Left kidney (tissue), 2 donors: Measurements from ENCODE around the gene ELANE. TPM values are rescaled to one million over a fixed set of nuclear protein-coding genes. Genes with fewer than 3 reads are reported as not detected.
"Not testable (repeated sequence)": the region's sequence is repeated elsewhere in the genome, so short reads cannot be mapped to it uniquely, and the experiment has no call there.

ENCODE experiments used
- DNase-seq: peaks from one replicate; pipeline ENCODE4 v3.0.0-alpha.2; 2013
- polyA plus RNA-seq: library from polyadenylated mRNA; unstranded; fragments of 120-200 nt; gene quantifications from one replicate; pipeline ENCODE4 v1.2.1, GENCODE V29; 2013; ENCODE audit not compliant: insufficient read length

ELANE gene
- polyA plus RNA-seq, 1 donor: 0.20 TPM

GRCh38 chr19:814152-815078 lies 37.7 kb upstream of the ELANE start:
- no peak for DNase-seq

DNA sequence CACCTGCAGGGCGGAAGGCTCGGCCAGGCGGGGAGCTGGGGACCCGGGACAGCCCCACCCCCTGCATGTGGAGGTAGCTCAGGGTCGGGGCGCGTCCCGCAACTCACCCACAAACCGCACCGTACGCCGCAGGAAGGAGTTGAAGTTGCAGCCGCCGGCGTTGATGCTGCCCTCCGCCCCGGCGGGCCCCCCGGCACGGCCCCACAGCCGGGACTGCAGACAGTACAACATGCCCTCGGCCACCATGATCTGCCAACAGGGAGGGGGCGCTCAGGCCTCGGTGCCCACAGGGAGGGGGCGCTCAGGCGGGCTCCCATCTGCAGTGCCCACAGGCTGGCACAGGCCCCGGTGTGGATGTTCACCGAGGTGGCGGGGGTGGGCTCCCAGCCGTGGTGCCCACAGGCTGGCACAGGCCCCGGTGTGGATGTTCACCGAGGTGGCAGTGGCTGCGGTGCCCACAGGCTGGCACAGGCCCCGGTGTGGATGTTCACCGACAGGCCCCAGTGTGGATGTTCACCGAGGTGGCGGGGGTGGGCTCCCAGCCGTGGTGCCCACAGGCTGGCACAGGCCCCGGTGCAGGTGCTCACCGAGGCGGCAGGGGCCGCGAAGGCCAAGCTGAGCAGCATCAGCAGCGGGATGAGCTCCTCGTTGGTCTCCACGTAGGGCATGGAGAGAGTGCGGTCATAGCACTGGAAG lies 36.9 kb upstream of the ELANE start:
- no peak for DNase-seq

- DNase-seq: no peak
These were observed 36.2 kb upstream of the ELANE start for GRCh38 chr19:815775-816499.

DNA sequence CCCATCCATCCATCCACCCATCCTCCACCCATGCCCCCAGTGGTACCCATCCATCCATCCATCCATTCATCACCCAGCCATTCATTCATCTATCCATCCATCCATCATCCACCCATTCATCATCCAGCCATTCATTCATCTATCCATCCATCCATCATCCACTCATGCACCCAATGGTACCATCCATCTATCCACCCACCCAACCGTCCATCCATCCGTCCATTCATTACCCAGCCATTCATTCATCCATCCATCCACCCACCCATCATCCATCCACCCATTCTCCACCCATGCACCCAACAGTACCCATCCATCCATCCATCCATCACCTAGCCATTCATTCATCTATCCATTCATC lies 35.6 kb upstream of the ELANE start:
- DNase-seq: no peak

DNA sequence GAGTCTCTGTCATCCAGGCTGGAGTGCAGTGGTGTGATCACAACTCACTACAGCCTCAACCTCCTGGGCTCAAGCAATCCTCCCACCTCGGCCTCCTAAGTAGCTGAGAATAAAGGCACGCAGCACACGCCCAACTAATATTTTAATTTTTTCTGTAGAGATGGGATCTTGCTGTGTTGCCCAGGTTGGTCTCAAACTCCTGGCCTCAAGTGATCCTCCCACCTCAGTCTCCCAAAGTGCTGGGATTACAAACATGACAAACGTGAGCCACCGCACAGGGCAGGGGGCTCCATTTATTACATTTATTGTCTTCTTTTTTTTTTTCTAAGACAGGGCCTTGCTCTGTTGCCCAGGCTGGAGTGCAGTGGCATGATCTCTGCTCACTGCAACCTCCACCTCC lies 31.9 kb upstream of the ELANE start:
- not testable (repeated sequence) for DNase-seq

- no peak for DNase-seq
These were observed 30.8 kb upstream of the ELANE start for GRCh38 chr19:821231-821824.

DNA sequence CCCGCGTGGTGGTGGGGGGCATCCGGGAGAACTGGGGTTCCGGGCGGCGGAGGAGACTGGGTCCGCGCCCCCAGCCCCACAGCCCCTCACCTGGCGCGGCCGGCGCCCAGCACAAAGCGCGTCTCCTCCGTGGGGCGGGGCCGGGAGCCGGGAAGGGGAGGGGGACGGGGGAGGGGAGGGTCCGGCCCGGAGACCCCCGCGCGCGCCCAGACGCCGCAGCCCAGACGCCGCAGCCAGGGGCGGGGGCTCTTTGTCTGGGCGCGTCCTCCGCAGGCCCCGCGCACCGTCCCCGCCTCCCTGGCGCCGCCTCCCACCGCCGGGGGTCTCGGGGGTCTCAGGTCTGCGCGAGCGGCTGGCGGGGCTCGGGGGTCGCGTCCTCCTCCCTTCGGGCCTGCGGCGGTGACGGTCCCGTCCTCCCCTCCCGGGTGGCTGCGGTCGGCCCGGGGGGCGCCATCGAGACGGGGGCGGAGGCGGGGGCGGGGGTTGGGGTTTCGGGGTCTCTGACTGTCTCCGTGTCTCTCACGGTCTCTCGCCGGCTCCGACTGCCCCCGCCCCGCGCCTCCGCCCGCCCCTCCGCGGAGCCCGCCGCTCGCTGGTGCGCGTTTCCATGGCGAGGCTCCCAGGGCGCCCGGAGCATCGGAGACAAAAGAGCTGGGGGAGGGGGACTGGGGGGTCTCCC lies 30.1 kb upstream of the ELANE start, which contains the start of gene PLPPR3:
PLPPR3 (minus strand) TSS at position 131 of the 679 bp plus-strand sequence. CDS start 396 bp downstream, outside the sequence.
- no peak for DNase-seq

GRCh38 chr19:823565-824121 lies 28.5 kb upstream of the ELANE start:
- DNase-seq: no peak

DNA sequence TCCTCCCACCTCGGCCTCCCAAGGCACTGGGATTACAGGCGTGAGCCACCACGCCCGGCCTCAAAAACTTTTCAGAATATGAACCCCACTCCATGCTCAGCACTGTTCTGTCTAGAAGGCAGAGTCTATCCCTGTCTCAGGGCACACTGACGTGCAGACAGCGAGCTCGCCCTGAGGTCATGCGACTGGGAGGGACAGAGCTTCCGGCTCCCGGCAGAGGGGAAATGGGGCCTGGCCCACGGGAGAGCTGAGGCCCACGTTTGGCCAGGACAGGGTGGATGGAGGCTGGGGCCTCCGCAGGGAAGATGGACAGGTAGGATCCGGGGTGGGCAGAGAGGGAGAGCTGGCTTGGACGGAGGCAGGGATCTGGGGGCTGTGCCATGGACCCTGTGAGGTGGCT lies 27.2 kb upstream of the ELANE start:
- no peak for DNase-seq

- DNase-seq: no peak
These were observed 26.0 kb upstream of the ELANE start for GRCh38 chr19:825897-826644.

DNA sequence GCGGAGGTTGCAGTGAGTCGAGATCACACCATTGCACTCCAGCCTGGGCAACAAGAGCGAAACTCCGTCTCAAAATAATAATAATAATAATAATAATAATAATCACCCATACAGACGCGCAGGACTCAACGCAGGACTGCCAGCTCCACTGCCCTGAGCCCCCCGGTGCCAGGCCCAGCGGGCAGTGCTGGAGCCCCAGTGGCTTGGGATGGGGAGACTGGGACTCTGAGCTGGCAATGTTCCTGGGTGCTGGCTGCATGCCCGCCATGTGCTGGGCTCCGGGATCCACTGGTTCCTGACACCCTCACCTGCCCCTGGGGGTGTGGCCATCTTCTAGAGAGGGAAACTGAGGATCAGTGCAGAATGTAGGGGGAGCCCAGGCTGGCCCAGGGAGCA lies 24.8 kb upstream of the ELANE start:
- no peak for DNase-seq

GRCh38 chr19:827710-828321 lies 24.3 kb upstream of the ELANE start, which contains the start of gene AZU1:
AZU1 (plus strand) TSS chr19:827837; CDS start chr19:827847, 10 bp downstream.
- DNase-seq: no peak

DNA sequence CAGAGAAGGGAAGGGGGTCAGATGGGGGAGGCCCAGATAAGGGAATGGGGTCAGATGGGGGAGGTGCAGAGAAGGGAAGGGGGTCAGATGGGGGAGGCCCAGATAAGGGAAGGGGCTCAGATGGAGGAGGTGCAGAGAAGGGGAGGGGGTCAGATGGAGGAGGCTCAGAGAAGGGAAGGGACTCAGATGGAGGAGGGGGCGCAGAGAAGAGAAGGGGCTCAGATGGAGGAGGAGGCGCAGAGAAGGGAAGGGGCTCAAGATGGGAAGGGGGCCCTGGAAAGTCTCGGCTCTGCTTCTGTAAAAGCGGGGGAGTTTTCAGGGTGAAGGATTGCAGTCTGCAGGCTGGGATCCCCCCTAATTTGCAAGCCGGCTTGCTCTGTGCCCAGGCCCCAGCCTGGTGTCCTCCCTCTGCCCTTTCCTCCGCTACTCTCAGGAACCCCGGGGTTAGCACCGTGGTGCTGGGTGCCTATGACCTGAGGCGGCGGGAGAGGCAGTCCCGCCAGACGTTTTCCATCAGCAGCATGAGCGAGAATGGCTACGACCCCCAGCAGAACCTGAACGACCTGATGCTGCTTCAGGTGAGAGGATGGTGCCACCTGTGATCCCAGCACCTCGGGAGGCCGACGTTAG lies 22.9 kb upstream of the ELANE start:
- no peak for DNase-seq

DNA sequence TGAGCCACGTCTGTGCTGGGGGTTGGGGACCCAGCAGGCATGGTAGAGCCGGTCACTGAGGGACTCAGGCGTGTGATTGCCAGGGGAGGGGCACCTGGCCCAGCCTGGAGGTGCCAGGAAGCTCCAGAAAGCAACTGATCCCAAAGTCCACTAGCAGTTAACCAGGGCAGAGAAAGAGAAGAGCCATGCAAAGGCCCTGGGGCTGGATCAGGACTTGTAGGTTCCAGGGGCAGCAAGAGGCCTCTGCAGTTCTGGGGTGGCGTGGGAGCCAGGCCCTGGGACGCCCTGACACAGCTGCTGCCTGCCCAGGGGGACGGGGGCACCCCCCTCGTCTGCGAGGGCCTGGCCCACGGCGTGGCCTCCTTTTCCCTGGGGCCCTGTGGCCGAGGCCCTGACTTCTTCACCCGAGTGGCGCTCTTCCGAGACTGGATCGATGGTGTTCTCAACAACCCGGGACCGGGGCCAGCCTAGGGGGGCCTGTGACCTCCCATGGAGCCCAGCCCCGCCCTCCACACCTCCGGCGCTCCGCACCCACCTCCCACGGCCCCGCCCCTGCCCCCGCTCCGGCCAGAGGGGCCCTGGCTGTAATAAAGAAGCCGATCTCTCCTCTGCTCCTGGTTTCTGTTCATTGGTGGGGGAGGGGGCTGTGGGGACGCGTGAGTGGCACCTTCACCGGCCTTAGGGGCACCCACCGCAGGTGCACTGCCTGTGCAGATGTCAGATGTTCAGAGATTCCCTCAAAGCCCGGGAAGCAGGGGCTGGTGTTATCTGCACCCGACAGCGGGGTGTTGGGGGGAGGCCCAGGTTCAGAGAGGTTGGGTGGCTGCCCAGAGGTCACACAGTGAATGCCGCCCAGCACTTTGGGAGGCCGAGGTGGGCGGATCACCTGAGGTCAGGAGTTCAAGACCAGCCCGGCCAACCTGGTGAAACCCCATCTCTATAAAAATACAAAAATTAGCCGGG lies 20.4 kb upstream of the ELANE start:
- DNase-seq: no peak

DNA sequence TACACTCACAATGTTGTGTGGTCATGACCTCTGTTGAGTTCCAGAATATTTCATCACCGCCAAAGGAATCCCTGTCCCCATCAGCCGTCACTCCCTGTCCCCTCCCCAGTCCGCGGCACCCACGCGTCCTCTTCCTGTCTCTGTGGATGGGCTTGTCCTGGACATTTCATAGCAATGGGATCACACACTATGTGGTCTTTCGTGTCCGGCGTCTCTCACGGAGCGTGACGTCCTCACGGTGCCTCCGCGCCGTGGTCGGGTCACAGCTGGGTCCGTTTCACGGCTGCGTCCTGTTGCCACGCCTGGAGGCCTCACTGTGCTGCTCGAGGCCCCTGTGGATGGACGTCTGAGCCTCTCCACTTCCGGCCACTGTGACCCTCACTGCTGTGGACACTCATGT lies 17.9 kb upstream of the ELANE start:
- DNase-seq: no peak

DNA sequence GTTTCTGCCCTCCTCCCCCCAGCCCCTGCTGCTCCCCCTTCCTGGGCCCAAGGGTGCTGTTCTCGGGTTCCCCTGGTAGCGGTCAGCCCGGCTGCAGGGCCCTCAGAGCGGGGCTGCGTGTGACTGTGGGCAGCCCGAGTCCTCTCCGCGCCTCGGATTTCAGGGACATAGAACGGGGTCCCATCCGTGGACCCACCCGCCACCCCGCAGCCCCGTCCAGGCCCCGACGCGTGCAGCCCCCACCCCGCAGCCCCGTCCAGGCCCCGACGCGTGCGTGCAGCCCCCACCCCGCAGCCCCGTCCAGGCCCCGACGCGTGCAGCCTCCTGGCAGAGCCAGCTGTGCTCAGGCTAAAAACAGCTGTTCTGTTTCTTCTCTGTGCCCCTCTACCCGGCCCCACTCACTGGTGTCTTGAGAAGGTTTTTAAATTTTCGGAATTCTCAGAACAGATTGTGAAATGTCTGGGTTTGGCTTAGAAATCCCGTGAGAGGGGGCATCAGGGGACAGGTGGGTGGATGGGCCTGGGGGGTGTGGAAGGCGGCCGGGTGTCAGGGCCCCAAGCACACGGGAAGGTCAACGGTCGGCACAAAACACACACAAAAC lies 16.8 kb upstream of the ELANE start:
- DNase-seq: no peak

- no peak for DNase-seq
These were observed 11.4 kb upstream of the ELANE start, which contains the start of gene PRTN3 for GRCh38 chr19:840519-841206. PRTN3 (plus strand) TSS chr19:840999; CDS start chr19:841009, 10 bp downstream.
